ENCODE measurements around the gene COMP. TPM values are rescaled to one million over a fixed set of nuclear protein-coding genes. Genes with fewer than 3 reads are reported as not detected.

Gene COMP
- total RNA-seq, 1 donor from 2014 or later = not detected

GRCh38 chr19:18782559-18783225, 8.4 kb downstream of the COMP start:
- no peak for DNase-seq

GRCh38 chr19:18781885-18782527, 9.1 kb downstream of the COMP start:
- DNase-seq = no peak

GRCh38 chr19:18781047-18781600, 10.0 kb downstream of the COMP start:
- no peak for DNase-seq

- DNase-seq = no peak
Measured at GRCh38 chr19:18780631-18781030, 10.5 kb downstream of the COMP start.

GRCh38 chr19:18780081-18780480, 11.0 kb downstream of the COMP start:
- DNase-seq = no peak

GRCh38 chr19:18778826-18779495, 12.1 kb downstream of the COMP start:
- DNase-seq = no peak

GRCh38 chr19:18778076-18778389, 13.1 kb downstream of the COMP start:
- DNase-seq = no peak

- no peak for DNase-seq
Measured at GRCh38 chr19:18777301-18778075, 13.6 kb downstream of the COMP start.

GRCh38 chr19:18776736-18777135, 14.4 kb downstream of the COMP start:
- DNase-seq = no peak

GRCh38 chr19:18776288-18776594, 14.9 kb downstream of the COMP start:
- no peak for DNase-seq

- DNase-seq = no peak
Measured at GRCh38 chr19:18775586-18776287, 15.4 kb downstream of the COMP start.

- DNase-seq = no peak
Measured at GRCh38 chr19:18774782-18775444, 16.2 kb downstream of the COMP start.

- no peak for DNase-seq
Measured at GRCh38 chr19:18774107-18774506, 17.0 kb downstream of the COMP start.

GRCh38 chr19:18773682-18774081, 17.4 kb downstream of the COMP start:
- no peak for DNase-seq

GRCh38 chr19:18772620-18773587, 18.2 kb downstream of the COMP start:
- DNase-seq = no peak

- DNase-seq = peak; percentile 17
Measured at GRCh38 chr19:18771328-18772242, 19.5 kb downstream of the COMP start.

- no peak for DNase-seq
Measured at GRCh38 chr19:18770663-18771327, 20.3 kb downstream of the COMP start.

- no peak for DNase-seq
Measured at GRCh38 chr19:18769989-18770528, 21.0 kb downstream of the COMP start.
